ENCODE data around the gene GYS2.
A peak's percentile ranks its signal among the peaks of the same experiment; 100 is the strongest.

Gene GYS2

GRCh38 chr12:21501258-21502163 lies 103.1 kb downstream of the GYS2 start, which contains the start of the genes GOLT1B and RECQL:
TSS of gene GOLT1B (plus strand) at chr12:21501789. CDS start at chr12:21501924, 135 bp downstream.
TSS of gene RECQL (minus strand) at chr12:21501635. CDS start at chr12:21499570, 2,065 bp downstream.
- DNase-seq, result peak; percentile 92

DNA sequence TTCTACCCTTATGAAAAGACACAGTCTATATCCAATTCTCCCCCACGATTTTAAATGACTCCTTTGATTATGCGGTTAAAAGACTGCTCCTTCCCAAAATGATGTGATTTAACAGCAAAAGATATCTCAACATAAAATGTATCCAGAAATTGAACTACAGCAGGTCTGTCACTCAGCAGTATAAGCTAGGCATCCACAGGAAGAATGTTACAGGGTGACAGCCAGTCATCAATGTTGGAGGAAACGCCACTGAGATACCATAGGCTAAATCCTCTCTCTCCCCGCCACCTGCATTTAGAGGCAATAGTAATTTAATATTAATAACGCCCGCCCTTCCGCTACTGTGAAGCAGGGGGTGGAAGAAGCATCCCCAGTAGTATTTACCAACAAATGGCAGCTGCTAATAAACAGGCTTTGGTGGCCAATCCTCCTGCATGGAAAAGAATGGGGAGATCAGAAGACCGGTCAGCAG lies 103.8 kb downstream of the GYS2 start:
- DNase-seq, result no peak

- no peak for DNase-seq
These were observed 104.9 kb downstream of the GYS2 start for GRCh38 chr12:21499765-21500164.

Data from NCI-H1436 treated with DMSO at 0.1 percent for 48 hours (cell line).